K562 (cell line): ENCODE measurements around the gene ANO4. TPM values are rescaled to one million over a fixed set of nuclear protein-coding genes. Genes with fewer than 3 reads are reported as not detected.
A peak's percentile ranks its signal among the peaks of the same experiment; 100 is the strongest.

ENCODE experiments used
- BACH1 ChIP-seq: fragments of 200-800 bp; sonication (Bioruptor generic); IDR thresholded peaks from 2 replicates; pipeline ENCODE4 v1.6.1; 2016; ENCODE audit warnings: missing genetic modification characterization, missing compliant biosample characterization
- CREB3L1 ChIP-seq: fragments of 450-650 bp; IDR thresholded peaks from 2 replicates; pipeline ENCODE4 v1.6.1; 2014; ENCODE audit warnings: low read depth, mild to moderate bottlenecking, moderate library complexity, borderline replicate concordance
- CUX1 ChIP-seq: fragments of 200-800 bp; sonication (Bioruptor generic); IDR thresholded peaks from 2 replicates; pipeline ENCODE4 v1.6.1; 2016; ENCODE audit warnings: missing genetic modification characterization, missing compliant biosample characterization
- EP400 ChIP-seq: fragments of 450-650 bp; IDR thresholded peaks from 2 replicates; pipeline ENCODE4 v1.6.1; 2017; ENCODE audit warnings: antibody characterized with exemption, mild to moderate bottlenecking, moderate library complexity
- KHSRP ChIP-seq: fragments of 450-650 bp; IDR thresholded peaks from 2 replicates; pipeline ENCODE4 v1.6.1; 2017
- MLX ChIP-seq, 2 experiments: fragments of 450-650 bp in 1 of 2; sonication (generic) in 1 of 2; formaldehyde crosslinking; conservative IDR thresholded peaks; 2 replicates each; pipeline versions ENCODE4 v1.4.0 to v1.8.1; 2020 to 2022; ENCODE audit warnings: mild to moderate bottlenecking in 1 of 2, missing genetic modification reagents in 1 of 2
- ZNF830 ChIP-seq: fragments of 250-450 bp; sonication (Bioruptor Pico); IDR thresholded peaks from 2 replicates; pipeline ENCODE4 v1.5.0; 2021; ENCODE audit warnings: mild to moderate bottlenecking
- polyA plus RNA-seq, 8 experiments: library from polyadenylated mRNA; depleted of rRNA in 4 of 8; stranded (reverse) in 5 of 8; unstranded in 3 of 8; fragments of >200 nt; fragmentation: Nextera tagmentation in 2 of 8; fragmentation: Illumina TruSeq in 1 of 8; extraction: Ambion mirVana in 2 of 8; extraction: Trizol in 1 of 8; gene quantifications; 2 replicates each; pipeline versions ENCODE4 v1.2.1 to v1.2.3, GENCODE V29; 2011 to 2014; ENCODE audit warnings: inconsistent platforms in 1 of 8, missing spikeins in 1 of 8
- total RNA-seq, 7 experiments: library from RNA; depleted of rRNA in 6 of 7; stranded (reverse); fragments of >200 nt in 6 of 7; fragmentation: Illumina TruSeq in 2 of 7; extraction: Trizol in 2 of 7; gene quantifications; 2 replicates each; pipeline versions ENCODE4 v1.2.1 to v1.2.3, GENCODE V29; 2011 to 2021; ENCODE audit warnings: low replicate concordance in 1 of 7
- TF ChIP-seq, protein P1 (sequence below), 2 experiments: IDR thresholded peaks in 1 of 2; conservative IDR thresholded peaks in 1 of 2; 2 replicates each; pipeline ENCODE4 v1.6.1; 2016; ENCODE audit warnings: low read depth in 2 of 2, mild to moderate bottlenecking in 1 of 2, missing compliant biosample characterization in 1 of 2, missing genetic modification characterization in 1 of 2, moderate library complexity in 1 of 2
- TF ChIP-seq, protein P2 (sequence below): fragments of 200-400 bp; formaldehyde crosslinking; IDR thresholded peaks from 2 replicates; pipeline ENCODE4 v1.6.1; 2017; ENCODE audit warnings: mild to moderate bottlenecking, low read depth, low read length, moderate library complexity

Gene ANO4
- total and polyA plus RNA-seq, 9 of the 15 experiments (the other 6 are each of a cell fraction or from before 2014, with no cell fraction given): not detected

GRCh38 chr12:100987552-100988521 lies 193.3 kb downstream of the ANO4 start (continued):
- TF ChIP-seq CREB3L1 (no peak), EP400 (no peak), CUX1 (CRISPR knock-in tag) (no peak), ZNF830 (no peak), MLX (CRISPR knock-in tag; conservative IDR thresholded peaks at IDR 0.05) (no peak), BACH1 (tag) (peak; percentile 78; the same call in 1 of the 2 replicates), KHSRP (no peak)
- TF ChIP-seq, protein P1, sequence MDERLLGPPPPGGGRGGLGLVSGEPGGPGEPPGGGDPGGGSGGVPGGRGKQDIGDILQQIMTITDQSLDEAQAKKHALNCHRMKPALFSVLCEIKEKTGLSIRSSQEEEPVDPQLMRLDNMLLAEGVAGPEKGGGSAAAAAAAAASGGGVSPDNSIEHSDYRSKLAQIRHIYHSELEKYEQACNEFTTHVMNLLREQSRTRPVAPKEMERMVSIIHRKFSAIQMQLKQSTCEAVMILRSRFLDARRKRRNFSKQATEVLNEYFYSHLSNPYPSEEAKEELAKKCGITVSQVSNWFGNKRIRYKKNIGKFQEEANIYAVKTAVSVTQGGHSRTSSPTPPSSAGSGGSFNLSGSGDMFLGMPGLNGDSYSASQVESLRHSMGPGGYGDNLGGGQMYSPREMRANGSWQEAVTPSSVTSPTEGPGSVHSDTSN (CRISPR knock-in tag; IDR thresholded peaks at IDR 0.05; ENCODE audit: low read depth): no peak
- TF ChIP-seq, protein P1 (tag; conservative IDR thresholded peaks at IDR 0.05; ENCODE audit: low read depth): peak; percentile 95
- TF ChIP-seq, protein P2, sequence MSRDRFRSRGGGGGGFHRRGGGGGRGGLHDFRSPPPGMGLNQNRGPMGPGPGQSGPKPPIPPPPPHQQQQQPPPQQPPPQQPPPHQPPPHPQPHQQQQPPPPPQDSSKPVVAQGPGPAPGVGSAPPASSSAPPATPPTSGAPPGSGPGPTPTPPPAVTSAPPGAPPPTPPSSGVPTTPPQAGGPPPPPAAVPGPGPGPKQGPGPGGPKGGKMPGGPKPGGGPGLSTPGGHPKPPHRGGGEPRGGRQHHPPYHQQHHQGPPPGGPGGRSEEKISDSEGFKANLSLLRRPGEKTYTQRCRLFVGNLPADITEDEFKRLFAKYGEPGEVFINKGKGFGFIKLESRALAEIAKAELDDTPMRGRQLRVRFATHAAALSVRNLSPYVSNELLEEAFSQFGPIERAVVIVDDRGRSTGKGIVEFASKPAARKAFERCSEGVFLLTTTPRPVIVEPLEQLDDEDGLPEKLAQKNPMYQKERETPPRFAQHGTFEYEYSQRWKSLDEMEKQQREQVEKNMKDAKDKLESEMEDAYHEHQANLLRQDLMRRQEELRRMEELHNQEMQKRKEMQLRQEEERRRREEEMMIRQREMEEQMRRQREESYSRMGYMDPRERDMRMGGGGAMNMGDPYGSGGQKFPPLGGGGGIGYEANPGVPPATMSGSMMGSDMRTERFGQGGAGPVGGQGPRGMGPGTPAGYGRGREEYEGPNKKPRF: no peak
